SK-N-SH (cell line): ENCODE measurements around the gene C4orf50. TPM values are rescaled to one million over a fixed set of nuclear protein-coding genes. Genes with fewer than 3 reads are reported as not detected.
A peak's percentile ranks its signal among the peaks of the same experiment; 100 is the strongest.

ENCODE experiments used
- CTCF ChIA-PET: fragments of 300-600, 350-600 bp; formaldehyde crosslinking; extraction: SDS; loops from one replicate; lab custom pipeline; 2021; lab: Yijun Ruan, JAX
- POLR2A ChIA-PET: fragments of 350-600 bp; sonication (Branson Sonifier 250); formaldehyde crosslinking; extraction: SDS; loops from one replicate; lab custom pipeline; 2020; ENCODE audit warnings: antibody characterized with exemption, inconsistent platforms; lab: Yijun Ruan, JAX
- DNase-seq: peaks from one replicate; pipeline ENCODE4 v3.0.0; 2012
- H2AFZ ChIP-seq: fragments of 200-600 bp; sonication (generic); 2 replicates; pipeline ENCODE4 v1.8.1; 2016; ENCODE audit warnings: antibody characterized with exemption, mild to moderate bottlenecking, low read depth
- H3F3A ChIP-seq: fragments of 200-600 bp; sonication (generic); replicated peaks from 2 replicates; pipeline ENCODE3; 2016; ENCODE audit warnings: antibody characterized with exemption, mild to moderate bottlenecking; ENCODE audit not compliant: insufficient read depth
- H3K27ac ChIP-seq, 2 experiments: fragments of 200-500 bp in 1 of 2; fragments of 200-600 bp in 1 of 2; sonication (Bioruptor generic) in 1 of 2; sonication (generic), shearing (Covaris generic) in 1 of 2; 2 replicates each; pipeline versions ENCODE4 v1.5.1 to v1.6.1; 2014 to 2016; ENCODE audit warnings: low read depth in 2 of 2, inconsistent platforms in 1 of 2, low read length in 1 of 2, mild to moderate bottlenecking in 1 of 2, mixed read lengths in 1 of 2
- H3K27me3 ChIP-seq: fragments of 200-600 bp; sonication (generic), shearing (Covaris generic); 2 replicates; pipeline ENCODE4 v1.6.1; 2016; ENCODE audit warnings: mixed run types; ENCODE audit not compliant: insufficient read depth
- H3K36me3 ChIP-seq, 2 experiments: fragments of 200-500 bp in 1 of 2; fragments of 200-600 bp in 1 of 2; sonication (Bioruptor generic) in 1 of 2; sonication (generic) in 1 of 2; replicated peaks in 1 of 2; 2 replicates each; pipeline versions ENCODE3 to v1.5.1; 2014 to 2016; ENCODE audit warnings: low read length in 1 of 2, mild to moderate bottlenecking in 1 of 2; ENCODE audit not compliant: insufficient read depth in 2 of 2, control insufficient read depth in 1 of 2
- H3K4me1 ChIP-seq, 2 experiments: fragments of 200-500 bp in 1 of 2; fragments of 200-600 bp in 1 of 2; sonication (Bioruptor generic) in 1 of 2; sonication (generic), shearing (Covaris generic) in 1 of 2; 2 replicates each; pipeline versions ENCODE4 v1.5.1 to v1.6.1; 2014 to 2016; ENCODE audit warnings: low read depth in 1 of 2, low read length in 1 of 2, mixed run types in 1 of 2; ENCODE audit not compliant: insufficient read depth in 2 of 2, control insufficient read depth in 1 of 2
- H3K4me2 ChIP-seq: fragments of 200-600 bp; sonication (generic), shearing (Covaris generic); 2 replicates; pipeline ENCODE4 v1.6.1; 2017; ENCODE audit warnings: mixed run types
- H3K4me3 ChIP-seq, 2 experiments: fragments of 200-500 bp in 1 of 2; fragments of 200-600 bp in 1 of 2; sonication (Bioruptor generic) in 1 of 2; sonication (generic), shearing (Covaris generic) in 1 of 2; 2 replicates each; pipeline versions ENCODE4 v1.5.1 to v1.8.1; 2014 to 2016; ENCODE audit warnings: low read depth in 2 of 2, inconsistent platforms in 1 of 2, low read length in 1 of 2, mild to moderate bottlenecking in 1 of 2, mixed read lengths in 1 of 2, moderate library complexity in 1 of 2
- H3K79me2 ChIP-seq: fragments of 200-600 bp; sonication (generic); 2 replicates; pipeline ENCODE4 v1.8.1; 2017; ENCODE audit warnings: mild to moderate bottlenecking; ENCODE audit not compliant: insufficient read depth
- H3K9ac ChIP-seq: fragments of 200-600 bp; sonication (generic); 2 replicates; pipeline ENCODE4 v1.6.1; 2017; ENCODE audit warnings: mixed run types
- H3K9me2 ChIP-seq: fragments of 200-600 bp; sonication (generic); 2 replicates; pipeline ENCODE4 v1.6.1; 2017; ENCODE audit warnings: mixed run types
- H3K9me3 ChIP-seq: fragments of 200-600 bp; sonication (generic); 2 replicates; pipeline ENCODE4 v1.6.1; 2017; ENCODE audit warnings: mixed run types, mild to moderate bottlenecking, moderate library complexity
- H4K20me1 ChIP-seq: fragments of 200-600 bp; sonication (generic); 2 replicates; pipeline ENCODE4 v1.6.1; 2017; ENCODE audit warnings: mild to moderate bottlenecking, mixed run types; ENCODE audit not compliant: insufficient read depth
- CHD2 ChIP-seq: fragments of 150-350 bp; IDR thresholded peaks from 2 replicates; pipeline ENCODE4 v1.6.1; 2018; ENCODE audit warnings: low read length; ENCODE audit not compliant: partially characterized antibody
- FOSL2 ChIP-seq: IDR thresholded peaks from 2 replicates; pipeline ENCODE4 v1.4.0; 2012; ENCODE audit warnings: low read depth, mild to moderate bottlenecking, moderate library complexity, borderline replicate concordance
- GABPA ChIP-seq: IDR thresholded peaks from 2 replicates; pipeline ENCODE4 v1.4.0; 2012; ENCODE audit warnings: low read depth, mild to moderate bottlenecking
- GATA2 ChIP-seq: sonication (generic); formaldehyde crosslinking; IDR thresholded peaks from 2 replicates; pipeline ENCODE4 v1.5.0; 2020; ENCODE audit warnings: mild to moderate bottlenecking, missing genetic modification reagents
- MEF2A ChIP-seq: IDR thresholded peaks from 2 replicates; pipeline ENCODE4 v1.4.0; 2012; ENCODE audit warnings: low read depth, borderline replicate concordance
- MXI1 ChIP-seq: IDR thresholded peaks from 2 replicates; pipeline ENCODE4 v1.6.1; 2012; ENCODE audit warnings: mild to moderate bottlenecking, low read depth, low read length, improper control_type of control experiment
- NFIC ChIP-seq: IDR thresholded peaks from 2 replicates; pipeline ENCODE4 v1.4.0; 2012; ENCODE audit warnings: borderline replicate concordance
- POLR2AphosphoS5 ChIP-seq: IDR thresholded peaks from 2 replicates; pipeline ENCODE4 v1.6.1; 2012; ENCODE audit warnings: low read depth, low read length
- TCF12 ChIP-seq: IDR thresholded peaks from 2 replicates; pipeline ENCODE4 v1.4.0; 2012
- WGBS: methylation state at CpG from one replicate; pipeline ENCODE4 v1.1.6; 2017; ENCODE audit warnings: low lambda C conversion rate; 5-methylcytosine and 5-hydroxymethylcytosine counted together
- polyA plus RNA-seq, 3 experiments: library from polyadenylated mRNA; depleted of rRNA; stranded (reverse); fragments of >200 nt; gene quantifications; 2 replicates each; pipeline ENCODE4 v1.2.3, GENCODE V29; 2012
- TF ChIP-seq, protein P1 (sequence below): IDR thresholded peaks from 2 replicates; pipeline ENCODE4 v1.4.0; 2012; ENCODE audit warnings: low read depth
- TF ChIP-seq, protein P2 (sequence below): IDR thresholded peaks from 2 replicates; pipeline ENCODE4 v1.4.0; 2012; ENCODE audit warnings: low read depth, borderline replicate concordance

The C4orf50 gene
- polyA plus RNA-seq, 1 of the 3 experiments (the other 2 are of a cell fraction), result under 0.01 TPM

DNA sequence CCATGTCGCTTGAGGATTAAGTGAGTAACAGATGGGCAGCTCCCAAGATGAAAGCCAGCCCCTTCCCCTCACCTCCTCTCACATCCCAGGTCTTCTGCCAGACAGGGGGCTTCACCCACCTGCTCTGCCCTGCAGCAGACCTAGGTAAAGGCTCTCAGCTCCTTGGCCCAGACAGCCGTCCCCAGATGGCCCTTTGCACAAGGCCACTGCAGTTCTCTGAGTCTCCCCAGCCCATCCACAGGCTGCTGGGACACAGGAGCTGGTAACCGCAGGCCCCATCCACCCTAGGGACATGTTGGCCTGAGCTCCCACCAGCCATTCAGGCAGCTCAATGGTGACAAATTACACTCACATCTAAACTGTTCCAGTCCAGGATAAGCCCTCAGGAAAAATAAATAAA, 15.3 kb downstream of the C4orf50 start:
- H3K9ac ChIP-seq, result no peak overlapping the region
- no peak overlapping the region for H3K4me3 ChIP-seq
- CTCF ChIA-PET, result interaction anchor here (0.9 to 2.0 kb wide), 5 partner anchors 9 to 543 kb away, joined by 3 to 13 read pairs (median 5); no protein-coding TSS in a partner anchor
- H3K4me1 ChIP-seq, result peaks cover 0 to 23% of the 10 kb centered on the region in 2 experiments; a peak in 1 of 4 replicates
- no peaks in the 10 kb centered on the region for H4K20me1 ChIP-seq
- H3F3A ChIP-seq, result no peaks in the 10 kb centered on the region
- no peak overlapping the region for H2AFZ ChIP-seq
- no peak overlapping the region for H3K4me2 ChIP-seq
- no peaks in the 10 kb centered on the region for H3K79me2 ChIP-seq
- TF ChIP-seq TCF12 (no peak), FOSL2 (no peak), GABPA (no peak), NFIC (no peak), MXI1 (no peak), MEF2A (no peak), GATA2 (CRISPR knock-in tag) (no peak)
- no peaks in the 10 kb centered on the region for H3K9me3 ChIP-seq
- H3K9me2 ChIP-seq, result no peaks in the 10 kb centered on the region
- H3K36me3 ChIP-seq, result no peaks in the 10 kb centered on the region
- peak overlapping the region in 1 of 2 experiments; percentile 67; a peak in 1 of 4 replicates for H3K27ac ChIP-seq
- no peaks in the 10 kb centered on the region for H3K27me3 ChIP-seq
- DNase-seq, result no peak
- whole genome bisulfite sequencing, result 33% methylated on average over 3 of the region's 3 CpGs
- POLR2A ChIA-PET, result no interaction called here

DNA sequence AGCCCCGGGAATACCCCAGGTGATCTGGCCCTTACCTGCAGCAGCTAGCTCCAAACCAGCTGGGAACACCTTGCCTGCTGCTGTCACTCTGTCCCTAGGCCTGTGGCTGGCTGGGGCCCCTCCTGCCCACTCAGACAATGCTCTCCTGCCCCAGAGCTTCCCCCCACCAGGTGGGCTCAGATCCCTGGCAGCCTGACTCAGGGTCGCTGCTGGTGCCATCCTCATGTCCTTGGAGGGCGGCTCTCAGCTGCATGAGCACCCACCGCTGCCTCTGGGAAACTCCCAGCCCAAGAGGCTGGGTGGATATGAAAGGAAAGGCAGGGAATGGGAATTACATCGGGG, 15.8 kb downstream of the C4orf50 start:
- ChIA-PET POLR2A (no interaction called here), CTCF (interaction anchor here (0.9 to 2.0 kb wide), 5 partner anchors 9 to 544 kb away, joined by 3 to 13 read pairs (median 5); no protein-coding TSS in a partner anchor)
- H3K27ac ChIP-seq, result peak overlapping the region in 1 of 2 experiments; percentile 67; a peak in 1 of 4 replicates
- no peaks in the 10 kb centered on the region for H4K20me1 ChIP-seq
- H3K4me1 ChIP-seq, result peaks cover 0 to 23% of the 10 kb centered on the region in 2 experiments; a peak in 1 of 4 replicates
- TF ChIP-seq CHD2, result no peak
- TF ChIP-seq, protein P1, sequence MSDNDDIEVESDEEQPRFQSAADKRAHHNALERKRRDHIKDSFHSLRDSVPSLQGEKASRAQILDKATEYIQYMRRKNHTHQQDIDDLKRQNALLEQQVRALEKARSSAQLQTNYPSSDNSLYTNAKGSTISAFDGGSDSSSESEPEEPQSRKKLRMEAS, result no peak
- TF ChIP-seq GATA2 (CRISPR knock-in tag), result no peak
- no peak for TF ChIP-seq POLR2AphosphoS5
- TF ChIP-seq TCF12, result no peak
- TF ChIP-seq, protein P2, sequence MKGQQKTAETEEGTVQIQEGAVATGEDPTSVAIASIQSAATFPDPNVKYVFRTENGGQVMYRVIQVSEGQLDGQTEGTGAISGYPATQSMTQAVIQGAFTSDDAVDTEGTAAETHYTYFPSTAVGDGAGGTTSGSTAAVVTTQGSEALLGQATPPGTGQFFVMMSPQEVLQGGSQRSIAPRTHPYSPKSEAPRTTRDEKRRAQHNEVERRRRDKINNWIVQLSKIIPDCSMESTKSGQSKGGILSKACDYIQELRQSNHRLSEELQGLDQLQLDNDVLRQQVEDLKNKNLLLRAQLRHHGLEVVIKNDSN, result no peak
- no peaks in the 10 kb centered on the region for H3K9me3 ChIP-seq
- H3K9ac ChIP-seq, result no peak overlapping the region
- WGBS, result 23% methylated on average over 4 of the region's 5 CpGs
- no peaks in the 10 kb centered on the region for H3K9me2 ChIP-seq
- no peaks in the 10 kb centered on the region for H3K79me2 ChIP-seq
- H3K4me2 ChIP-seq, result no peak overlapping the region
- H2AFZ ChIP-seq, result no peak overlapping the region
- no peaks in the 10 kb centered on the region for H3K27me3 ChIP-seq
- no peak for DNase-seq
- H3F3A ChIP-seq, result no peaks in the 10 kb centered on the region
- H3K4me3 ChIP-seq, result no peak overlapping the region
- no peaks in the 10 kb centered on the region for H3K36me3 ChIP-seq
